ENCODE measurements around the gene BPIFB3. TPM values are rescaled to one million over a fixed set of nuclear protein-coding genes. Genes with fewer than 3 reads are reported as not detected.

Gene BPIFB3
- total and polyA plus RNA-seq, 7 donors = not detected

- Histone ChIP-seq H3K27me3 (ENCODE audit: insufficient read depth in 3 of 3, low read length in 2 of 3) (peaks cover 0 to 4% (median 0%) of the 10 kb centered on the region in 3 donors), H3K27ac (no peak overlapping the region), H3K4me1 (no peaks in the 10 kb centered on the region), H3K36me3 (ENCODE audit: insufficient read depth in 1 of 2, low read depth in 1 of 2) (no peaks in the 10 kb centered on the region), H3K4me3 (no peak overlapping the region), H3K9me3 (no peaks in the 10 kb centered on the region)
- intact Hi-C loops (cut with DNase I) = no loop called here
- 78 to 87% (median 82%) methylated on average over 9 of the region's 9 CpGs for WGBS, 3 donors
- no peak for DNase-seq
- TF ChIP-seq CTCF (IDR thresholded peaks at IDR 0.05) = no peak
- no peak for ATAC-seq
Measured at GRCh38 chr20:33065785-33066184, 12.1 kb downstream of the BPIFB3 start.

GRCh38 chr20:33067806-33068205 lies 14.1 kb downstream of the BPIFB3 start:
- H3K9me3 ChIP-seq = no peaks in the 10 kb centered on the region
- DNase-seq = no peak
- WGBS, 3 donors = 67 to 82% (median 74%) methylated on average over 3 of the region's 3 CpGs
- TF ChIP-seq CTCF (IDR thresholded peaks at IDR 0.05) = no peak
- peaks cover 0 to 4% (median 0%) of the 10 kb centered on the region in 3 donors for H3K27me3 ChIP-seq (ENCODE audit: insufficient read depth in 3 of 3, low read length in 2 of 3)
- H3K4me1 ChIP-seq = no peaks in the 10 kb centered on the region
- no peak overlapping the region for H3K4me3 ChIP-seq
- no peak overlapping the region for H3K27ac ChIP-seq
- no peaks in the 10 kb centered on the region for H3K36me3 ChIP-seq (ENCODE audit: insufficient read depth in 1 of 2, low read depth in 1 of 2)
- ATAC-seq = no peak
- intact Hi-C loops (cut with DNase I) = no loop called here

- ATAC-seq (no peak), DNase-seq (no peak)
- no peak for TF ChIP-seq CTCF (IDR thresholded peaks at IDR 0.05)
- Histone ChIP-seq H3K4me3 (no peak overlapping the region), H3K4me1 (no peaks in the 10 kb centered on the region), H3K9me3 (no peaks in the 10 kb centered on the region), H3K27me3 (ENCODE audit: insufficient read depth in 3 of 3, low read length in 2 of 3) (peaks cover 0 to 3% (median 0%) of the 10 kb centered on the region in 3 donors), H3K27ac (no peak overlapping the region), H3K36me3 (ENCODE audit: insufficient read depth in 1 of 2, low read depth in 1 of 2) (no peaks in the 10 kb centered on the region)
- 71 to 78% (median 74%) methylated on average over 12 of the region's 12 CpGs for WGBS, 3 donors
- intact Hi-C loops (cut with DNase I) = no loop called here
Measured at GRCh38 chr20:33068251-33068939, 14.7 kb downstream of the BPIFB3 start.

GRCh38 chr20:33069673-33070072 lies 16.0 kb downstream of the BPIFB3 start:
- Histone ChIP-seq H3K27me3 (ENCODE audit: insufficient read depth in 3 of 3, low read length in 2 of 3) (no peaks in the 10 kb centered on the region), H3K4me3 (no peak overlapping the region), H3K4me1 (no peaks in the 10 kb centered on the region), H3K9me3 (no peaks in the 10 kb centered on the region), H3K36me3 (ENCODE audit: insufficient read depth in 1 of 2, low read depth in 1 of 2) (no peaks in the 10 kb centered on the region), H3K27ac (no peak overlapping the region)
- no peak for DNase-seq
- WGBS, 3 donors = 79 to 83% (median 83%) methylated on average over 9 of the region's 9 CpGs
- no peak for ATAC-seq
- intact Hi-C loops (cut with DNase I) = no loop called here
- TF ChIP-seq CTCF (IDR thresholded peaks at IDR 0.05) = no peak
